ENCODE results near the gene PPT2. TPM values are rescaled to one million over a fixed set of nuclear protein-coding genes. Genes with fewer than 3 reads are reported as not detected.
A peak's percentile ranks its signal among the peaks of the same experiment; 100 is the strongest.

PPT2 gene
- total RNA-seq, 6 experiments from 2014 or later = 6.4 to 16.0 (median 8.9) TPM

DNA sequence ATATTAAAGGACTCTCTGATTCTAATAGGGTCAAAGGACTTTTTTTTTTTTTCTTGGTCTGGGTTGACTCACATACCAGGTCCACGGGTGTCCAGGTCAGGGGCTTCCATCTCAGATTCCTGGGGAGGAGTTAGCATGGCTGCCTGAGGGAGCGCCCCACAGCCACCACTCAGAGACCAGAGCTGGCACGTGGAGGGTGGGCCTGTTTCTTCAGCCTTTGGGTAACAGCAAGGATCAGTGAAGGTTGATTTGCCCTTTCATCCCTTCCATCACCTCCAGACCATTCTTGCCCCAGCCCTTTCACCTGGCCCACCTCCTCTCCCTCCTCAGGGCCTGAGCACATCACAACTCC is 44.4 kb downstream of the PPT2 start:
- TF ChIP-seq POLR2A (IDR thresholded peaks at IDR 0.05) = no peak
- TF ChIP-seq, protein P1, sequence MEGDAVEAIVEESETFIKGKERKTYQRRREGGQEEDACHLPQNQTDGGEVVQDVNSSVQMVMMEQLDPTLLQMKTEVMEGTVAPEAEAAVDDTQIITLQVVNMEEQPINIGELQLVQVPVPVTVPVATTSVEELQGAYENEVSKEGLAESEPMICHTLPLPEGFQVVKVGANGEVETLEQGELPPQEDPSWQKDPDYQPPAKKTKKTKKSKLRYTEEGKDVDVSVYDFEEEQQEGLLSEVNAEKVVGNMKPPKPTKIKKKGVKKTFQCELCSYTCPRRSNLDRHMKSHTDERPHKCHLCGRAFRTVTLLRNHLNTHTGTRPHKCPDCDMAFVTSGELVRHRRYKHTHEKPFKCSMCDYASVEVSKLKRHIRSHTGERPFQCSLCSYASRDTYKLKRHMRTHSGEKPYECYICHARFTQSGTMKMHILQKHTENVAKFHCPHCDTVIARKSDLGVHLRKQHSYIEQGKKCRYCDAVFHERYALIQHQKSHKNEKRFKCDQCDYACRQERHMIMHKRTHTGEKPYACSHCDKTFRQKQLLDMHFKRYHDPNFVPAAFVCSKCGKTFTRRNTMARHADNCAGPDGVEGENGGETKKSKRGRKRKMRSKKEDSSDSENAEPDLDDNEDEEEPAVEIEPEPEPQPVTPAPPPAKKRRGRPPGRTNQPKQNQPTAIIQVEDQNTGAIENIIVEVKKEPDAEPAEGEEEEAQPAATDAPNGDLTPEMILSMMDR (IDR thresholded peaks at IDR 0.05) = no peak
- no peak for ATAC-seq
- intact Hi-C loops (cut with DNase I) = no loop called here
- no peak overlapping the region for H3K4me3 ChIP-seq
- H3K27ac ChIP-seq = no peak overlapping the region
- no peaks in the 10 kb centered on the region for H3K27me3 ChIP-seq
- H3K9me3 ChIP-seq = no peaks in the 10 kb centered on the region
- DNase-seq = no peak
- H3K36me3 ChIP-seq = no peaks in the 10 kb centered on the region
- H3K4me1 ChIP-seq = peaks cover 0 to 11% (median 5%) of the 10 kb centered on the region in 4 donors
- WGBS (ENCODE audit: insufficient coverage, low coverage, low lambda C conversion rate, missing lambda C conversion rate) = 56% methylated on average over 3 of the region's 3 CpGs

DNA sequence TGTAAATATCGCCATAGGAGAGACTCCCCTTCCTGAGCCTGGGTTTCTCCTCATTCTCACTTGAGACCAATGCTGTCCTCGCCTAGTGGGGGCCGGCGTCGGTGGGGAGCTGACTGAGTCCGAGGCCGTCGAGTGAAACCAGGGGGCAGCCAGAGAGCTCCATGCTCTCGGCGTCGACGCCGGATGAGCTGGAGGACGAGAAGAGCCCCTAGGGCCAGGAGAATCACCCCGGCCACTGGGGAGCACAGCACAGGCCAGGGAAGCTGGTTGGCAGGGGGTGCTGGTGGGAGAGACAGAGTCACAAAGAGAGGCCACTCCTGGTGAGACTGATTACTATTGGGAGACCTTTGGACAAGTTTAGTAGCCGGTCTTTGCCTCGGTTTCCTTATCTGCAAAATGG is 44.9 kb downstream of the PPT2 start:
- DNase-seq (no peak), ATAC-seq (no peak)
- no peak overlapping the region for H3K27ac ChIP-seq
- 80% methylated on average over 16 of the region's 17 CpGs for WGBS (ENCODE audit: insufficient coverage, low coverage, low lambda C conversion rate, missing lambda C conversion rate)
- no peaks in the 10 kb centered on the region for H3K36me3 ChIP-seq
- no peaks in the 10 kb centered on the region for H3K9me3 ChIP-seq
- peaks cover 0 to 11% (median 5%) of the 10 kb centered on the region in 4 donors for H3K4me1 ChIP-seq
- intact Hi-C loops (cut with DNase I) = no loop called here
- no peak overlapping the region for H3K4me3 ChIP-seq
- TF ChIP-seq POLR2A (IDR thresholded peaks at IDR 0.05) = no peak
- TF ChIP-seq, protein P1 (IDR thresholded peaks at IDR 0.05) = no peak
- H3K27me3 ChIP-seq = no peaks in the 10 kb centered on the region

DNA sequence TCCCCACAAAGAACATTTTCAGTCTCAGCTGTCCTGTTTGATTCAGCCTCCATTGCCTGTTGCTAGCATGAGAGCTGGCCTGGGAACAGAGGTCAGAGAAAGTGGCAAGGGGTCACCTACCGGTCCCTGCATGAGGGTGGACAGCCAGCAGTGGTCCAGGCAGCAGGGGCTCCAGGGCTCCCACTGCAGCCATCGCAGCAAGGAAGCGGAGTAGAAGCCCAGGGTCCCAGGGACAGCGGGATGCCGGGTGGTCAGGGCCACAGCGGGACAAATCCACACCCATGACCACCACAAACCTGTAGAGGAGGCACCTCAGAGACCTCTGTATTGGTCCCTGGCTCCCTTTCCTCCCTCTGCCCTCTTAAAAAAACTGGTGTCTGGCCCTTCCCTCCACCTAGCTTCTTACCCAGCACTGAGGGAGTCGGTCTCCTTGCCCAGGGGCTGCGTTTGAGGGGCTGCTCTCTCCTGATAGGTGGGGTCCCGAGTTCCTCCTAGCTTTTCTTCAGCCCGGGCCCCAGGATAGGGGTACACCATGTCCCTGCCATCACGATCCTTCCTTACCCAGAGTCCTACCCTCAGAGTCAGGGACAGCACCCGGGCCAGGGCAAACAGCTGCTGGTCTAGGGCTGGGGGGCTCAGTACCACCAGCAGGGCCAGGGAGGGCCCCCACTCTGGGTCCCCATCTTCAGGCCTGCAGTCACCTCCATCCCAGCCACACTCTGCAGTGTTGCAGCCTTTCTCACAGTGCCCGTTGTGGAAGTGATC is 47.0 kb downstream of the PPT2 start:
- 62% methylated on average over 4 of the region's 13 CpGs for WGBS (ENCODE audit: insufficient coverage, low coverage, low lambda C conversion rate, missing lambda C conversion rate)
- H3K36me3 ChIP-seq = no peaks in the 10 kb centered on the region

DNA sequence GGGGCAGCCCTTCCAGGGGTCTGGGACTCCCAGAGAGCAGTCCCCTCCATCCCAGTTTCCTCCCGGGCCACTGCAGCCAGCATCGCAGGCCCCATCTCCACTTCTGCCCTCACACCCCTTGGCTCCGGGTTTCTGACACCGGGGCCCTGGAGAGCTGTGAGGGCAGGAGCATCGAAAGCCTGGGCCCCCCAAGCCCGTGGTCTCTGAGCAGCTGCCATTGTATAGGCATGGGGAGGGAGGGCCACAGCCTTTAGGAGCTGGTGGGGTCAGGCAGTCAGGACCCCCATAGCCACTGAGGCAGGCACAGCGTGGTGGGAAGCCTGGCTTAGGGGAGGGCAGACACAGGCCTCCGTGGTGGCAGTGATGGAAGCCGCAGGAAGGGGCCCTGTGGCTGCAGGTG is 48.2 kb downstream of the PPT2 start:
- WGBS (ENCODE audit: insufficient coverage, low coverage, low lambda C conversion rate, missing lambda C conversion rate) = 62% methylated on average over 3 of the region's 9 CpGs
- no peaks in the 10 kb centered on the region for H3K36me3 ChIP-seq
- no peaks in the 10 kb centered on the region for H3K9me3 ChIP-seq
- H3K27me3 ChIP-seq = no peaks in the 10 kb centered on the region
- intact Hi-C loops (cut with DNase I) = no loop called here
- no peak overlapping the region for H3K4me3 ChIP-seq
- no peak for TF ChIP-seq POLR2A (IDR thresholded peaks at IDR 0.05)
- TF ChIP-seq, protein P1 (IDR thresholded peaks at IDR 0.05) = no peak
- H3K4me1 ChIP-seq = peaks cover 0 to 1% (median 0%) of the 10 kb centered on the region in 4 donors
- ATAC-seq = no peak
- DNase-seq = no peak
- H3K27ac ChIP-seq = no peak overlapping the region

More for the DNA sequence above, 47.0 kb downstream of the PPT2 start:
- Histone ChIP-seq H3K27ac (no peak overlapping the region), H3K4me3 (no peak overlapping the region), H3K4me1 (peaks cover 0 to 3% (median 0%) of the 10 kb centered on the region in 4 donors), H3K9me3 (no peaks in the 10 kb centered on the region), H3K27me3 (no peaks in the 10 kb centered on the region)
- no peak for ATAC-seq
- peak in 1 of 3 donors; percentile 48 for DNase-seq
- TF ChIP-seq, protein P1 (IDR thresholded peaks at IDR 0.05) = no peak
- no peak for TF ChIP-seq POLR2A (IDR thresholded peaks at IDR 0.05)
- intact Hi-C loops (cut with DNase I) = no loop called here

Data from right lobe of liver (tissue), 6 donors.